ENCODE measurements around the gene MPV17.
"Not testable (repeated sequence)": the region's sequence is repeated elsewhere in the genome, so short reads cannot be mapped to it uniquely, and the experiment has no call there.

MPV17 gene

DNA sequence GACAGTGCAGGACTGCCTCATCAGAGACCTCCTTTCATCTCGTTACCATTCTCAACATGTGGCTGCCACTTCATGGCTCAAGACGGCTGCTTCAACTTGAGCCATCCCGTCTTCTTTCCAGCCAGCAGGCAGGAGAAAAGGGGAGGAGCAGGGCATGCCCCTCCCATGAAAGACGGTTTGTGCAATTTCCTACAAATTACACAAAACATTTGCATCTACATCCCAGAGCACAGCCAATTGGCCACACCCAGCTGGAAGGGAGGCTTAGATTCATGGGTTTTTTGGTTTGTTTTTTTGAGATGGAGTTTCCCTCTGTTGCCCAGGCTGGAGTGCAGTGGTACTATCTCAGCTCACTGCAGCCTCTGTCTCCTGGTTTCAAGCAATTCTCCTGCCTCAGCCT, 26.4 kb downstream of the MPV17 start:
- no peak for DNase-seq

DNA sequence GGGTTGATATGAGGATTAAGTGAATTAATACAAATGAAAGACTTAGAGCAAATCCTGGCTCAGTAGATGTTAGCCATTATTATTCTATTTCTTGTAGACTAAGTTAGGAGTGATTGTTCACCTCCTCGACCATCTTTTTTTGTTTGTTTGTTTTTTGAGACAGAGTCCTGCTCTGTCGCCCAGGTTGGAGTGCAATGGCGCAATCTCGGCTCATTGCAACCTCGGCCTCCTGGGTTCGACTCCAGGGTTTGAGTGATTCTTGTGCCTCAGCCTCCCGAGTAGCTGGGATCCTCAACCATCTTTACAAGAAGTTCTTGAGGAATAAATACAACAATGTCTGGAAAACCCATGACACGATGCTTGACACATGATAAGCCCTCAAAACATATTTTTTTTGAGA, 28.0 kb downstream of the MPV17 start:
- no peak for DNase-seq

DNA sequence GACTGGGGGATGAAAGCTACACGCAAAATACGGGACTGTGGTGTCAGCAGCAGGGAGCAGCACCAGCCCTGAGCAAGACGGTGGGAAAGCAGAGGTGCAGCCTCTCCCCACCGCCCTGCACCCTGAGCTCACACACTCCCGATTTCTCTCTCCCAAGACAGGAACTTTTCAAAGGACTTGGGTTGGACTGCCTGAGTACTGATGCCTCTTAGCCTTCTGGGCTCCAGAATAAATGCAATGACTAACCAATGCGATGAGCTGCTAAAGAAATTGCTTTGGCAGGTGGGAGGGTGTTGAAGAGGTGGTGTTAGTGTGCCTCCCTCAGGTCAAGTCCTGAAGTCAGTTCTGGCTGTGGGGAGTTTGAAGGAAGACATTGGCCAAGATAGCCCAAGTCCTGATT, 31.0 kb downstream of the MPV17 start:
- DNase-seq: no peak

DNA sequence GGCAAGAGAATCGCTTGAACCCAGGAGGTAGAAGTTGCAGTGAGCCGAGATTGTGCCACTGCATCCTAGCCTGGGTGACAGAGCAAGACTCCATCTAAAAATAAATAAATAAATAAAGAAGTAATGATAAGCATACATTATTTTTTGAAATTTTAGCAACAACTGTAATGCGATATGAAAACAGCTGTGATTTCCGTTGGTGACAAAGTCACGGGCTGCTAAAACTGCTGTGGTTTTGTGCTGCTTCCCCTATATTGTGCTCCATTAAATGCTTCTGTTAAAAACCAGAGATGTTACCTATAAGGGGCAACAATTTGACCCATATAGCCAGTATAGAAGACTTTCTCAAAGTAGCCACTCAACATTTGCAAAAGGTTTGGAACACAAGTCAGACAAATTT, 32.3 kb downstream of the MPV17 start:
- DNase-seq: no peak

DNA sequence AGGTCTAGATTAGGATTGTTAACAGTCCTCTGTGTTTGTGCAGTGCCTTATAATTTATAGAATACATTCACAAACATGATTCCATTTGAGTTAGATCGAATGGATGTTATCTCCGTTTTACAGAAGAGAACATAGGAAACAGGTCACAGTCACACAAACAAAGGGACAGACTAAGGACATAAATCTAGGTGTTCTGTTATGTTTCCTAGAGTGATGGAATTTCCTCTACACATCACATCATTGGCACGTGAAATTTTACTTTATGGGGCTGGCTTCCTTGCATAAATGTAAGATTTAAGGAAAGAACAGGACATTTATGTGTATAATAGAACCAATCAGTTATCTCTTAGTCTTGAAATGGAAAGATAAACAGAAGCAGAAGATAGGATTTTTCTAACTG, 34.3 kb downstream of the MPV17 start:
- DNase-seq: no peak

DNA sequence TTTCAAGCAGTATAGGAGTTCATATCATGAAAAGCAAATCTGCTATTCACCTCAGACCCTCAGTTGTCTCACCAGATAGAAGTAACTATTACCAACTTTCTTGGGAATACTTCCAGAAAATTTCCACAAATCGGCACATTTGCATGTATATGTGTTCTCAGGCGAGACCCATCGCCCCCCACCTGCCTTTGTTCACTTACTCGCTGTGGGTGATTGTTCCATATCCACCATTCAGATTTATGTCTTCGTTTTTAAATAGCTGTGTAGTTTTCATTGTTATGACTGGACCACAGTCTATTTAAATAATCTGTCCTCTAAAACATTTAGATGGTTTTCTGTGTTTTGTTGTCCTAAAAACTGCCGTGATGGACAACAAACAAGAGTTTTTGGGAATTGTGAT, 37.4 kb downstream of the MPV17 start:
- DNase-seq: no peak

DNA sequence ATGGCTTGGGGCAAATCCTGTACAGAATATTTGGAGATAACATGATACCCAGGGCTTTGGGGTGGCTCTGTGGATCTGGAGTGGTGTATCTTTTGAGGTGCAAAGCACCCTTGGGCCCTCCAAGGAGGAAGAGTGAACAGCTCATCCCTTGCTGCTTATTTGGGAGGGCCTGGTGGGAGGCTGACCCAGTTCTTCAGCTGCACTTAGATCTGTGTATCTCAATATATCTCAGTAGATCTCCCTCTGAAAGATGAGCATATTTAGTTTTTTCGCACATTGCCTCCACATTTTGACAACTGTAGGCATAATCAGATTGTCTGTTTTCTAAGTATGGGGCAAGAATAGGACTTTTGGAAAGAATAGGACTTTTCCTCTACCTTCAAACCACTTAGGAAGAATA, 37.9 kb downstream of the MPV17 start:
- no peak for DNase-seq

DNA sequence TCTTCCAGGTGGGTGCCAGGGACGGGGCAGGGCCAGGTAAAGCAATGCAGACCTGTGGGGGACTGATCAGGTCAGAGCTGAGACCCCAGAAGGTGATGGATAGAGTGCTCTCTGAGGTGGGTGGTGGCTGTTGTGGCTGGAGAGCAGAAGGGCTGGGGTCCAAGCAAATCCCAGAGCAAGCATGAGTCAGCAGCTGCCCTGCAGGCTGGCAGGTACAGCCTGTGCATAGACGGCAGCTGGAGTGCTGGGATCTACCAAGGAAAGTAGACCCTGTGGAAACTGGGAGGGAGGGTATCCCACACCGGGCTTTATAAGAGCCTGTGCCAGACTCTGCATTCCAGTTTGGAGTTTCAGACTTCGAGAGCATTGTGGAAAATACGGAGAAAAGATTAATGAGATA, 40.0 kb downstream of the MPV17 start:
- no peak for DNase-seq

DNA sequence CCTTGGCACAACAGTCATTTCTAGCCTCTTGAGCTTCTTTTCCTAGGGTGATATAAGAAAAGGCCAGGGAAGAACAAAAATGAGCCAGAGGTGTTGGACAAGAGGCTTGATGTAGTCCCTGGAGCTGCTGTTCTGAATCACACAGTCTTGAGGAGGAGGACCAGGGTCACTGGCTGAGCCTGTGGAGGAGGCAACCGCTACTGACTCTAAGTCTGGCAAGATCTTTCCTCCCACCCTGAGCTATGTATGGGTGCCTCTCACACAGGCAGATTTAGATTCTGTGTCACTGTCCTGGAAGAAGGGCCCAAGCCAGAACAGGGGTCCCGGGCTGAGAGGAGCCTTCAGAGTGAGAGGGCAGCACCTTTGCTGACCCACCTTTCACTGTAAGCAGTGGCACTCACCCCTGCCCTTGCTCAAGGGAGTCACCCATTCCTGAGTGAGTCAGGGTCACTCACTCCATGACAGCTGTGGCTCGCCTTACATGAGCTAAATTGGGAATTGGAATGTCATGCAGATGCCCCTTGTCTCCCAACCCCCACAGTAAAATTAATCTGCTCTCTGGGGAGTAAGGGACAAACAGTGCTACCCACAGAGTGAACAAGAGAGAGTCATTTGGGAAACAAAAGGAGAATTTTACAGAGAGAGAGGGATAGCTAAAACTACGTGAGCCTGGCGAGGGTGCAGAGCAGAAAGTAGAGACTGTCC, 40.9 kb downstream of the MPV17 start, which contains the start of gene TRIM54:
Gene TRIM54 (plus strand): TSS at position 575 of the 705 bp plus-strand sequence. CDS start 303 bp downstream, outside the sequence.
- DNase-seq: no peak

DNA sequence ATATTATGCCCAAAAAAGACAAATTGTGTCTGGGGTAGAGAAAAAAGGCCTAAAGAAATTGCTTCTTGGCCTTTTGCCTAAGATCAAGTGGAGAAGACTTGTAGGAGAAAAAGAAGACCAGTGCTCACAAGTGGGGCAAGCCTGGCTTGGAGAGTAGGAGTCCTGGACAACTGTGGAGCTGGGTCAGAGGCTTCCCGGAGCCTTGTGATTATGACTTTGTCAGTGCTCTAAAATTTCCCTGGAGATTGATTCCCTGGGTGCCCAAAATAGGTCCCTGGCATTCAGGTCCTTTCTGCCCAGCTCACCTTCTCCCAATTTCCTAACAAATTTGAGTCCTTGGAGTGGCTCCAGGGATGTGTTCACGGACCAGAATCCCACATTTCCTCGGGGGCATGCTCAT, 41.5 kb downstream of the MPV17 start:
- no peak for DNase-seq

DNA sequence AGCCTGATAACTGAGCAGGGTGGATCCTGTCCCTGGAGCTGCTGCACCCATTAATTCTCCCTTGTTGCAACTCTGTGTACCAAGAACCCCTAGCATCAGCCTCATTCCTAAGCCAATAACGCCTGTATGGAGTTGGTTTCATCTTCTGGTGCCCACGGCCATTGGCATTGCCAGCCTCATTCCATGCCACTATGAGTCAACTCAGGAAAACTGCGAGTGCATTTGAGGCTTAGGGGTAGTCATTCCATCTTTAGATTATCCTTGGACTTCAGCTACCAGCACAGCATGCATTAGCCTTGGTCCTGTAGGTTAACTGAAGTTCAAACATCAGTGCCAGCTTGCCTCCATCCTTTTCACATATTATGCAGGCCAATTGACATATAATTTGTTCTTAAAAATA, 42.1 kb downstream of the MPV17 start:
- no peak for DNase-seq

DNA sequence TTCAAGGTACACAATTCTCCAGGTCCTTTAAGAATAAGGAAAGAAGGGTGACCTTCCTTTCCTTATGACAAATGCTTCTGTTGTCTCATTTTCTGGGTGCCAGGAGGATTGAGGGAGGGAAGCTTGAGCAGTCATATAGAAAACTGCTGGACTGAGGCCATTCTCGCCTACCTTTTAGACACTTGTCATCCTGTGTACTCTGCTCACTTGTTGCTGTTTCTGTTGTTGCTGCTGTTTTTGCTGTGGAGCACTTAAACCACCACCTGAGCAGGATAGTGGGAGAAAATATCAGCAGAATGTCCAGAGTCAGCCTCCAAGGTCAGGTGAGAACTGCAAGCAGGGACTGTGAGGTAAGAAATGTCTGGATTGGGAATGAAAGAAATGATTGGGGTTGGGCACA, 44.9 kb downstream of the MPV17 start:
- no peak for DNase-seq

DNA sequence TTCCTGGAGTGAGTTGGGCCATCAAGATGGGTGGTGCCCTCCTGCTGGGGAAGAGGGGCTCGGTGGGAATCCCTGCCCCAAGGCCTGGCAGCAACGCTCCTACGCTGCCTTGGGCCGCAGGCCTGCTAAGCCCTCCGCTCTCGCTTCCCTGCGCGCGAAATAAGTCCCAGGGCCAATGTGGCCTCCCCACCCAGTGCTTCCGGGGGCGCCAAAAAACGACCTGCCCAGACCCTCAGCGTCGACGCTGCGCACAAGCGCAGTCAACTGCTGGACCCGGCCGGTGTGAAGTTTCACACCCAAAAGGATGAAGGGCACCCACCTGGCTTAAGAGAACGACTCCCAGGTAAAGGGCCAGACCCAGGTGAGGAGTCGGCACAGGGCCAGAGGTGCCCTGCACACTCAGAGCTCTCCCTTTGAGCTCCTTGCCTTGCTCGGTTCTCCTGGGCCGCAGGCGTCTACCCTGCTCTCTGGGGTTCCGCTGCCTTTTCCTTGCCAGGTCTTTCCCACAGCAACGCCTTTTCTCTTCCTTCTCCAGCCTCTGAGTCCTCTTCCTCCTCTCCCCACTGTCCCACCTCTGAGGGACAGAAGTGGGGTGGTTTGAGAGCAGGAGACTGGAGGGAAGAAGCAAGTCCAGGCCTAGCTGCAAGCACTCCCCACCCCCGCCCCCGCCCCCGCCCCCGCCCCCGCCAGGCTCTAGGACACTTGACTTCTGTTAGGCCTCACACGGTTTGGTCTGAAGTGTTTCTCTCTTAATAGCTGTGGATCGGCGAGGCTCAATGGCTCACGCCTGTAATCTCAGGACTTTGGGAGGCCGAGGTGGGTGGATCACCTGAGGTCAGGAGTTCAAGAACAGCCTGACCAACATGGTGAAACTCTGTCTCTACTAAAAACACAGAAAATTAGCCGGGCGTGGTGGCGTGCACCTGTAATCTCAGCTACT, 47.4 kb downstream of the MPV17 start, which contains the start of gene DNAJC5G:
Gene DNAJC5G (plus strand): TSS at position 223 of the 940 bp plus-strand sequence. CDS start 1,296 bp downstream, outside the sequence.
- no peak for DNase-seq

DNA sequence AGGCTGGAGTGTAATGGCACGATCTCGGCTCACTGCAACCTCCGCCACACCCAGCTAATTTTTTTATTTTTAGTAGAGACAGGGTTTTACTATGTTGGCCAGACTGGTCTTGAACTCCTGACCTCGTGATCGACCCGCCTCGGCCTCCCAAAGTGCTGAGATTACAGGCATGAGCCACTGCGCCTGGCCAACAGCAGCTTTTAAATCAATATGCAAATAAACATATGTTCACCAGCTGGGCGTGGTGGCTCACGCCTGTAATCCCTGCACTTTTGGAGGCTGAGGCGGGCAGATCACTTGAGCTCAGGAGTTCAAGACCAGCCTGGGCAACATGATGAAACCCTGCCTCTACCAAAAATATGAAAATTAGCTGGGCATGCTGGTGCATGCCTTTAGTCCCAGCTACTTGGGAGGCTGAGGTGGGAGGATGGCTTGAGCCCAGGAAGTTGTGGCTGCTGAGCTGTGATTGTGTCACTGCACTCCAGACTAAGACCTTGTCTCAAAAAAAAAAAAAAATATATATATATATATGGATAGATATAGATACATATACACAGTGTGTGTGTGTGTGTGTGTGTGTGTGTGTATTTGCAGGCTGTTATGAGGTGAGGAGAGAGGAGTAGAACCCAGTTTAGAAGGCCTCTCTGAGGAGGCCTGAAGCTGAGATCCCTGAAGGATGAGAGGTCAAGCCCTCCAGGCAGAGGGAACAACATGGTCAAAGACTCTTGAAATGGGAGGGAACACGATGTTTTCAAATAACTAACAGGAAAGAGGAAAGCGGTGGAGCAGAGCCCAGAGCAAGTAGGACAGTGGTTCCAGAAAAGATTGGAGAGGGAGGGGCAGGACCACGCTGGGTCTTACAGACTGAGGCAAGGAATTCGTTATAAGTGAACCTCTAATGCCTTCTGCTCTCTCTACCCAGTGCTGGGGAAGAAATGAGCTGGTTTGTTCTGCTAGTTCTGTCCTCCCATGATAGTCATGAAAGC, 50.1 kb downstream of the MPV17 start:
- not testable (repeated sequence) for DNase-seq

DNA sequence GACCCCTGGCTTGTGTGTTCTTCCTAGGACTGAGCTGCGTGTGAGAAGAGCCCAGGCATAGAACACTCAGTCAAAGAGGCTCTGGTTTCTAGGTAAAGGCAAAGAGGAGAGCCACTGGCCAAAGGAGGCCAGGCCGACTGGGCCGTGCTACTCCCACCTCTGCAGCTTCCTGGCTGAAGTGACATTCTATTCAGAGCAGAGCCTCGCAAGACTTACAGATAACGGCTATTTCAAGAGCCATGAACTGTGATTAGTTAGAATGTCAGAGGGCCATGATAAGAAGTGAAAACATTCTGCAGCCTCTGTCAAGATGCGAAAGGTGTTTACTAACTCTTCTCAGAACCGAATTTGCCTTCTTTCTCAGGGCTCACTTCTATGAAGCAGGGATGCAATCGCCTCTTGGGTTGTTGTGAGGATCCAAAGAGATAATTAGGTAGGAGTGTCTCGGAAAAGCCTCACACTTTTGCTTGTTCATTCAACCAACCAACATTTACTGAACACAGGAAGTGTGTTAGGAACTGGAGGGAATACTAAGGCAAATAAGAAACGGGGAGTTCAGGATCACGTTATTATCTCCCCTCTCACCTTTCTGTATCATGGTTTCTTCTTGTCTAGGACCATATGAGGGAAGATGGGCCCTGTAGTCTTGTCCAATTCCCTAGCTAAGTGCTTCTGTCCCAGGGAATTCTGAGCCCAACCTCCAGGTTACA, 51.1 kb downstream of the MPV17 start:
- no peak for DNase-seq

DNA sequence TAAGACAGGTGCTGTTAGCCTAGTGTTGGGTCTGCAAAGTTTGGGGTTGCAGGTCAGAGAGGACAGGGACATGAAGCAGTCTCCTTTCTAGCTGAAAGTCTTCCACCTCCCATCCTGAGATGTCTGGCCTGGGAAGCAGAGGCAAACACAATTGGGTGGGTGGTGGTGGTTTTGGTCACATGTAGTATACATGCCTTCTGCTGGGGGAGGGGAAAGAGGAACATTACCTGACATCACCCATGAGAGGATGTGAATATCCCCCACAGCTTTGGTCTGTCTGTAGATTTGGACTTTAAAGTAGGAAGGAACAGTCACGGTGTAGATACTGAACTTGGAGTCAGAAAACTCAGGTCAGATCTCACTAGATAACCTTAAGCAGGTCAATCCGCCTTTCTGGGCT, 52.2 kb downstream of the MPV17 start:
- no peak for DNase-seq

DNA sequence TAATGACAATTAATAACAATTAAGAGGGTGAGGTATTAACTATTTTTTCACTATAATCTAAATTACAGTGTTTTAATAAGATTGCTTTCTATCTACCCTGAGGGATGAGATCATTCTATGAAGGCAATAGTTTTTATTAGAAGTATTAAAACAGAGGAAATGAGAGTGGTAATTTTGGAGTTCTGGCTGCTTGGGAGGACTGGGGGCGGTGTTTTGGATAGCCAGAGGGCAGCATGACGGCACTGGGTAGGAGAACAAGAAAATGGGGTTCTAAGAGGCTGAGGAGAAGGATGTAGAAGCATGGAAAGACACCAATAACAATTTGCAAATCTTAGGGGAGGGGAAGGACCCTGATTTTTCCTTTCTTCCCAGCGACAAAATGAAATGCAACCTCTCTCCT, 52.8 kb downstream of the MPV17 start:
- DNase-seq: no peak

DNA sequence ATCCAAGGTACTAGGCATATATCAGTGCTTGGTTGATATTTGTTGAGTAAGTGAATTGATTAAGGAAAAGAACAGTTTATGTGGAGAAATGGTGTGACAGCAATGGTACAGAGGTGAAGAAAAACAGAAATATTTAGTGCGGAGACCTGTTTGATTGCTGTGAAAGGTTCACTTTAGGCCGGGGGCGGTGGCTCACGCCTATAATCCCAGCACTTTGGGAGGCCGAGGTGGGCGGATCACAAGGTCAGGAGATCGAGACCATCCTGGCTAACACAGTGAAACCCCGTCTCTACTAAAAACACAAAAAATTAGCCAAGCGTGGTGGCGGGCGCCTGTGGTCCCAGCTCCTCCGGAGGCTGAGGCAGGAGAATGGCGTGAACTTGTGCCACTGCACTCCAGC, 54.6 kb downstream of the MPV17 start:
- DNase-seq: not testable (repeated sequence)

DNA sequence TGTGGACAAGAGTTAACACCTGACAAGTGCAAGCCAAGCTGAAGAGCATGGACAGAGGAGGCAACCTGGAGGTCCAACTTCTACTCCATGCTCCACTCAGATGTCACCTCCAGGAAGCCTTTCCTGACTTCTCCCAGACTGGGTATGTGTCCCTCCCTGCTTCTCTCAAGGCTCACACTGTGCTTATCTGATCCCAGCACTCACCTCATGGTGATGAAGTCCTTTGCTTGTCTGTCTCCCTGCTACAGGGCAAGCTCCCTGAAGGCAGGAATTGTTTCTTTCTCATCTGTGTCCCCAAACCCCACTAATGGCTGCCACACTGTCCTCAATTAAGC, 57.4 kb downstream of the MPV17 start:
- DNase-seq: no peak

DNA sequence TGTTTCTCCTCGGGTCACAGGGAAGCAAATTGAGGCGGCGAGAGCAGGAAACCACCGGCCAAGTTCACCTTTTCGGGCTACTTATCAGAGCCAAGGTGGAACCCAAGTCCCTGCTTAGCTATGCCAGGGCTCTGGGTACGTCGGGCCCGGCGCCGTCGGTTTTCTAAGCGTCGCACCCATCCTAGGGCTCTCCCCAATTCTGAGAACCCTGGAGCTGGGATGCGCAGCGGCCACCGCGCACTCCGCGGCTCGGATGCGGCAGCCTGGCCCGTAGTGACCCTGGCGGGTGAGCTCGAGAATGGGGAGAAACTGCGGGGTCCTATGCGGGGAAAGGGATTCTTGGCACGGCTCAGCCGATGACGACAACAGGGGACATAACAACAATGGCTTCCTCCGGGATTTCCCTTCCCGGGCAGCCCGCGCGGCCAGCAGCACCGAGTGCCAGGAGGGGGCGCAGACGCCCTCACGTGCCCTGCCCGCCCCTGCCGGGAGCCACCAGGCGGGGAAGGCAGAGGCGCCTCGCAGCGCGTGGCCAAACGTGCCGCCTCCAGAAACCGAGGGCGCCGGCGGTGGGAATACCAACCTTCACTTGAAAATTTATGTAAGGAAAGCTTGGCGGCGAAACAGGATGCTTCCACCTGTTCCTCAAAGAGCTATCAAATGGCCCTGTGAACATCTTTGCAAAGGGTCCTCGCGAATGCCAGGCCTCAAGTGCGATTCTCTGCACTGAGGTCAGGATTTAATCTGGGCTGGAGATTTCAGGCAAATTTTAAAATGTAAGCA, 58.0 kb downstream of the MPV17 start:
- no peak for DNase-seq

DNA sequence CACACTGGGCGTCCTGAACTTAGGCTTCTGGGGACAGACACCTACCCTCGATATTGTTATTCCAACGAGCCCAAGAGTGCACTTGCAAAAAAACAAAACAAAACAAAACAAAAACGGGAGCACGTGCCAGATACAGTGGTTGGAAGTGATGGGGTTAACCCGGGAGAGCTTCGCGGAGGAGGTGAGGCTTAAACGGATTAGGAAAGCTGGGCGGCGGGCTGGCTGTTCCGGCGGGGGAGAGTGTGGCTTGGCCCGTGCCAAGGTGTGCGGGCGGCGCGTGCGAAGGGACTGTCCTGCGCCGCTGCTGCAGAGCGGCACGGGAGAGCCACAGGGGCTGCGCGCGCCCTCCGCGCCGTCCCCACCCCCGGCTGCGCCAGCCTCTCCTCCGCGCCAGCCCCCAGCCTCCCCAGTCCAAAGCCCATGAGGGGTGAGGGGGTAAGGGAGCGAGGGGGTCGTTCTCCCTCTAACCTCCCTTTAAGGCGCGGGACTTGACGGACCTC, 58.6 kb downstream of the MPV17 start:
- DNase-seq: no peak

Measured in NCI-H187 treated with DMSO at 0.1 percent for 48 hours (cell line).